Liver (tissue), 2 donors: ENCODE data around the gene NEXMIF.

Source experiments
- TF ChIP-seq, protein P1 (sequence below): fragments of 150-350 bp; IDR thresholded peaks from 2 replicates; pipeline ENCODE4 v1.5.1; 2017; ENCODE audit warnings: improper control_type of control experiment, low read depth, low read length; ENCODE audit not compliant: missing input control
- TF ChIP-seq, protein P2 (sequence below): IDR thresholded peaks from 2 replicates; pipeline ENCODE4 v1.6.1; 2016; ENCODE audit warnings: antibody characterized with exemption, mild to moderate bottlenecking
- donor health status: healthy.

DNA sequence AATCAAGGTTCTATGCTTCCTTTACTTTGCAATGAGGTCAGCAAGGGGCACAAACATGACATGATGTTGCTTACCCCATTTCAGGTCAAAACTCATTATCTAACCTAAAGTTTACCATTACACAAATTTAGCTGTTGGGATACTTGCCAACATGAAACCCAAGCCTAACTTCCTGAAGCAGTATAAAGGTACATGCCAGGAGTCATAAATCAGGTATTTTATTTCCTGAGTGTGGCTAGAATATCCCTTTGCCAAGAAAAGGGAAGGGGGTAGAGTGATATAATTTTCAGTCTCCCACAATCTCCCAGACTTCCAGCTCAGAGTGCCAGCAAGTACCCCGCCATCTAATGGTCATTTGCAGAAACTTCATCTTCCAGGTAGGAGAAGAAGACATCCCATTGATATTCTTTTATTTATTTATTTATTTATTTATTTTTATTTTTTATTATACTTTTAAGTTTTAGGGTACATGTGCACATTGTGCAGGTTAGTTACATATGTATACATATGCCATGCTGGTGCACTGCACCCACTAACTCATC, 136.6 kb downstream of the NEXMIF start:
- TF ChIP-seq, protein P1, sequence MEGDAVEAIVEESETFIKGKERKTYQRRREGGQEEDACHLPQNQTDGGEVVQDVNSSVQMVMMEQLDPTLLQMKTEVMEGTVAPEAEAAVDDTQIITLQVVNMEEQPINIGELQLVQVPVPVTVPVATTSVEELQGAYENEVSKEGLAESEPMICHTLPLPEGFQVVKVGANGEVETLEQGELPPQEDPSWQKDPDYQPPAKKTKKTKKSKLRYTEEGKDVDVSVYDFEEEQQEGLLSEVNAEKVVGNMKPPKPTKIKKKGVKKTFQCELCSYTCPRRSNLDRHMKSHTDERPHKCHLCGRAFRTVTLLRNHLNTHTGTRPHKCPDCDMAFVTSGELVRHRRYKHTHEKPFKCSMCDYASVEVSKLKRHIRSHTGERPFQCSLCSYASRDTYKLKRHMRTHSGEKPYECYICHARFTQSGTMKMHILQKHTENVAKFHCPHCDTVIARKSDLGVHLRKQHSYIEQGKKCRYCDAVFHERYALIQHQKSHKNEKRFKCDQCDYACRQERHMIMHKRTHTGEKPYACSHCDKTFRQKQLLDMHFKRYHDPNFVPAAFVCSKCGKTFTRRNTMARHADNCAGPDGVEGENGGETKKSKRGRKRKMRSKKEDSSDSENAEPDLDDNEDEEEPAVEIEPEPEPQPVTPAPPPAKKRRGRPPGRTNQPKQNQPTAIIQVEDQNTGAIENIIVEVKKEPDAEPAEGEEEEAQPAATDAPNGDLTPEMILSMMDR = no peak
- TF ChIP-seq, protein P2, sequence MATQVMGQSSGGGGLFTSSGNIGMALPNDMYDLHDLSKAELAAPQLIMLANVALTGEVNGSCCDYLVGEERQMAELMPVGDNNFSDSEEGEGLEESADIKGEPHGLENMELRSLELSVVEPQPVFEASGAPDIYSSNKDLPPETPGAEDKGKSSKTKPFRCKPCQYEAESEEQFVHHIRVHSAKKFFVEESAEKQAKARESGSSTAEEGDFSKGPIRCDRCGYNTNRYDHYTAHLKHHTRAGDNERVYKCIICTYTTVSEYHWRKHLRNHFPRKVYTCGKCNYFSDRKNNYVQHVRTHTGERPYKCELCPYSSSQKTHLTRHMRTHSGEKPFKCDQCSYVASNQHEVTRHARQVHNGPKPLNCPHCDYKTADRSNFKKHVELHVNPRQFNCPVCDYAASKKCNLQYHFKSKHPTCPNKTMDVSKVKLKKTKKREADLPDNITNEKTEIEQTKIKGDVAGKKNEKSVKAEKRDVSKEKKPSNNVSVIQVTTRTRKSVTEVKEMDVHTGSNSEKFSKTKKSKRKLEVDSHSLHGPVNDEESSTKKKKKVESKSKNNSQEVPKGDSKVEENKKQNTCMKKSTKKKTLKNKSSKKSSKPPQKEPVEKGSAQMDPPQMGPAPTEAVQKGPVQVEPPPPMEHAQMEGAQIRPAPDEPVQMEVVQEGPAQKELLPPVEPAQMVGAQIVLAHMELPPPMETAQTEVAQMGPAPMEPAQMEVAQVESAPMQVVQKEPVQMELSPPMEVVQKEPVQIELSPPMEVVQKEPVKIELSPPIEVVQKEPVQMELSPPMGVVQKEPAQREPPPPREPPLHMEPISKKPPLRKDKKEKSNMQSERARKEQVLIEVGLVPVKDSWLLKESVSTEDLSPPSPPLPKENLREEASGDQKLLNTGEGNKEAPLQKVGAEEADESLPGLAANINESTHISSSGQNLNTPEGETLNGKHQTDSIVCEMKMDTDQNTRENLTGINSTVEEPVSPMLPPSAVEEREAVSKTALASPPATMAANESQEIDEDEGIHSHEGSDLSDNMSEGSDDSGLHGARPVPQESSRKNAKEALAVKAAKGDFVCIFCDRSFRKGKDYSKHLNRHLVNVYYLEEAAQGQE = no peak
